AG04450 (cell line): ENCODE results near the gene CEACAM20. TPM values are rescaled to one million over a fixed set of nuclear protein-coding genes. Genes with fewer than 3 reads are reported as not detected.
A peak's percentile ranks its signal among the peaks of the same experiment; 100 is the strongest.
"Not testable (repeated sequence)": the region's sequence is repeated elsewhere in the genome, so short reads cannot be mapped to it uniquely, and the experiment has no call there.

Experiments
- CTCF ChIA-PET: fragments of 300-600, 350-600 bp; formaldehyde crosslinking; extraction: SDS; loops from one replicate; lab custom pipeline; 2022; ENCODE audit warnings: antibody characterized with exemption, inconsistent platforms; lab: Charles Lee
- POLR2A ChIA-PET: fragments of 350-600 bp; formaldehyde crosslinking; extraction: SDS; loops from one replicate; lab custom pipeline; 2021; ENCODE audit warnings: antibody characterized with exemption, inconsistent platforms; lab: Yijun Ruan, JAX
- DNase-seq: peaks from one replicate; pipeline ENCODE4 v3.0.0-alpha.2; 2011; ENCODE audit warnings: low read depth, low spot score
- H3K27ac ChIP-seq: one replicate; pipeline ENCODE4 v1.5.1; 2012; ENCODE audit warnings: low read depth, low read length, control low read depth
- H3K27me3 ChIP-seq: one replicate; pipeline ENCODE4 v1.6.0; 2012; ENCODE audit warnings: low read length; ENCODE audit not compliant: control insufficient read depth, insufficient read depth
- H3K4me3 ChIP-seq: 2 replicates; pipeline ENCODE4 v1.5.1; 2011; ENCODE audit warnings: mild to moderate bottlenecking, low read depth, low read length, control low read depth
- H3K9me3 ChIP-seq: 2 replicates; pipeline ENCODE4 v1.5.1; 2012; ENCODE audit warnings: low read length; ENCODE audit not compliant: control insufficient read depth, insufficient read depth
- CTCF ChIP-seq: IDR thresholded peaks from 2 replicates; pipeline ENCODE4 v1.5.1; 2011; ENCODE audit warnings: low read depth, low read length, control low read depth, inconsistent platforms
- polyA plus RNA-seq: library from polyadenylated mRNA; depleted of rRNA; stranded (reverse); fragments of >200 nt; gene quantifications from 2 replicates; pipeline ENCODE4 v1.2.3, GENCODE V29; 2011

Gene CEACAM20
- polyA plus RNA-seq, 1 experiment, result not detected

- ChIA-PET POLR2A (no interaction called here), CTCF (no interaction called here)
- H3K27ac ChIP-seq, result no peak overlapping the region
Measured at GRCh38 chr19:44552324-44552723, 22.8 kb upstream of the CEACAM20 start.

DNA sequence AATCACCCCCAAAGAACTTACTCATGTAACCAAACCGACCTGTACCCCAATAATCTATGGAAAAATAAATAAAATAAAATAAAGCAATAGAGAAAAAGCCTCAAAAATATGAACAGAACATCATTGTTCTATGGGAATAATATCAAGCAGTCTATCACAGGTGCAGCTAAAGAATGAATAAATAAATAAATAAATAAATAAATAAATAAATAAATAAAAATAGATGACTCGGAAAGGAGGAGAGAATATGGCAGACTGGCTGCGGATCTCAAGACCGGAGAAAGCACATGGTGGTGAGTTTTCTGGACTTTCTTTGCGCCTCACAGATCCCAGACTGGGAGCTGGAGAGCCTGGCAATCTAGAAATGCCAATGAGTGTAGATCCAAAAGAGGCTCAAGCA, 22.4 kb upstream of the CEACAM20 start:
- ChIA-PET CTCF (no interaction called here), POLR2A (no interaction called here)
- no peaks in the 10 kb centered on the region for H3K27me3 ChIP-seq
- H3K9me3 ChIP-seq, result no peaks in the 10 kb centered on the region
- no peak for TF ChIP-seq CTCF
- no peak overlapping the region for H3K27ac ChIP-seq
- DNase-seq, result no peak
- no peak overlapping the region for H3K4me3 ChIP-seq

More at GRCh38 chr19:44552324-44552723, 22.8 kb upstream of the CEACAM20 start:
- no peak for DNase-seq
- Histone ChIP-seq H3K27me3 (no peaks in the 10 kb centered on the region), H3K9me3 (no peaks in the 10 kb centered on the region), H3K4me3 (no peak overlapping the region)
- TF ChIP-seq CTCF, result peak; percentile 44

GRCh38 chr19:44550976-44551375, 21.5 kb upstream of the CEACAM20 start:
- H3K4me3 ChIP-seq, DNase-seq, H3K27me3 ChIP-seq, POLR2A ChIA-PET, H3K27ac ChIP-seq, CTCF ChIA-PET, H3K9me3 ChIP-seq: not testable (repeated sequence)

- TF ChIP-seq CTCF, result no peak
- H3K9me3 ChIP-seq, result no peaks in the 10 kb centered on the region
- ChIA-PET POLR2A (no interaction called here), CTCF (no interaction called here)
- no peak for DNase-seq
- H3K4me3 ChIP-seq, result no peak overlapping the region
- H3K27ac ChIP-seq, result no peak overlapping the region
- peaks cover 3% of the 10 kb centered on the region for H3K27me3 ChIP-seq
Measured at GRCh38 chr19:44549507-44549906, 20.0 kb upstream of the CEACAM20 start.

DNA sequence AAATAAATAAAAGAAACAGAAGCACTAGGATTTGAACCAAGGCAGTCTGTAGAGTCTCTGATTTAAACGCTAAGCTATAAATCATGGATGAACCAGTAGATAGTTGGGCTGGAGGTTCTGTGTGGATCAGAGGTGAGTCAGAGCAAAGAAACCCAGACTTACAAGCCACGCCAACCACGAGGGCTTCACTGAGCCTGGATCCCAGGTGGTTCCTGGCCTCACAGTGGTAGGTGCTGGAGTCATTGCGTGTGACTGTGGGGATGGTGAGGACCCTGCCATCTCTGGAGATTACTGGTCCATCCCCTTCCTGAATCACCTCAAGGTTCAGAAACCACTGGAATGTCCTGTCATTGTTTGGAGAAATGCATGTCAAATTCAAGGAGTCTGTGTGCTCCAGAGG, 19.3 kb upstream of the CEACAM20 start:
- Histone ChIP-seq H3K27me3 (peaks cover 3% of the 10 kb centered on the region), H3K9me3 (no peaks in the 10 kb centered on the region), H3K4me3 (no peak overlapping the region), H3K27ac (peak overlapping the region; percentile 11)
- no peak for DNase-seq
- no peak for TF ChIP-seq CTCF
- ChIA-PET POLR2A (no interaction called here), CTCF (no interaction called here)

GRCh38 chr19:44544031-44544430, 14.6 kb upstream of the CEACAM20 start:
- no peak for TF ChIP-seq CTCF
- no peak for DNase-seq
- POLR2A ChIA-PET, result no interaction called here
- Histone ChIP-seq H3K9me3 (no peaks in the 10 kb centered on the region), H3K4me3 (no peak overlapping the region), H3K27me3 (peaks cover 8% of the 10 kb centered on the region), H3K27ac (no peak overlapping the region)
- CTCF ChIA-PET, result no interaction called here
